ENCODE results near the gene OR5H6. TPM values are rescaled to one million over a fixed set of nuclear protein-coding genes. Genes with fewer than 3 reads are reported as not detected.

Gene OR5H6
- total and polyA plus RNA-seq, 12 donors, result not detected

DNA sequence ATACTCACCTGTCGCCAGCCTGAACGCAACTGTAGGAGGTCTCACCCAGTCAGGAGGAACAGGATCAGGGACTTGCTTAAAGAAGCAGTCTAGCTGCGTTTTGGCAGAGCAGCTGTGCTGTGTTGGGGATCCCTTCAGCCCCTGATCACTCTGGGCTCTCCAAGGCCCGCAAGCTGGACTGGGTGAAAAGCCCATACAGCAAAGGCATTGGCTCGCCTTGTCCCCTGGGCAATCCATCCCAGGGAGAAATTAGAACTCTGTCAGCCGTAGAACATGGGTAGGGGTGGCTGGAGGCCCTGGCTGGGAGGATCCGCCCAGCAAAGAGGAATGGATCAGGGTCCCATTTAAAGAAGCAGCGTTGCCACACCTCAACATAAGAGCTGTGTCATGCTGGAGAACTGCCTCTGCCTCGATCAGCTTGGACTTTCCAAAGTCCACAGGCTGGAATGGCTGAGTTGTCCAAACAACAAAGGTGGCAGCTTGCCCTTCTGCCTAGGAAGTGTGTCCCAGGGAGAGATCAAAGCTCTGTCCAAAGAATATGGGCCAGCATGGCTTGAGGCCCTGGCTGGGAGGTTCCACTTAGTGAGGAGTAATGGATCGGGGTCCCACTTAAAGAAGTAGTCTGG, 27.4 kb downstream of the OR5H6 start:
- no peaks in the 10 kb centered on the region for H3K36me3 ChIP-seq
- H3K4me3 ChIP-seq, result no peak overlapping the region
- ATAC-seq, result no peak
- peaks cover 0 to 11% (median 0%) of the 10 kb centered on the region in 11 donors for H3K9me3 ChIP-seq
- H3K4me1 ChIP-seq, result no peaks in the 10 kb centered on the region
- TF ChIP-seq, protein P1, sequence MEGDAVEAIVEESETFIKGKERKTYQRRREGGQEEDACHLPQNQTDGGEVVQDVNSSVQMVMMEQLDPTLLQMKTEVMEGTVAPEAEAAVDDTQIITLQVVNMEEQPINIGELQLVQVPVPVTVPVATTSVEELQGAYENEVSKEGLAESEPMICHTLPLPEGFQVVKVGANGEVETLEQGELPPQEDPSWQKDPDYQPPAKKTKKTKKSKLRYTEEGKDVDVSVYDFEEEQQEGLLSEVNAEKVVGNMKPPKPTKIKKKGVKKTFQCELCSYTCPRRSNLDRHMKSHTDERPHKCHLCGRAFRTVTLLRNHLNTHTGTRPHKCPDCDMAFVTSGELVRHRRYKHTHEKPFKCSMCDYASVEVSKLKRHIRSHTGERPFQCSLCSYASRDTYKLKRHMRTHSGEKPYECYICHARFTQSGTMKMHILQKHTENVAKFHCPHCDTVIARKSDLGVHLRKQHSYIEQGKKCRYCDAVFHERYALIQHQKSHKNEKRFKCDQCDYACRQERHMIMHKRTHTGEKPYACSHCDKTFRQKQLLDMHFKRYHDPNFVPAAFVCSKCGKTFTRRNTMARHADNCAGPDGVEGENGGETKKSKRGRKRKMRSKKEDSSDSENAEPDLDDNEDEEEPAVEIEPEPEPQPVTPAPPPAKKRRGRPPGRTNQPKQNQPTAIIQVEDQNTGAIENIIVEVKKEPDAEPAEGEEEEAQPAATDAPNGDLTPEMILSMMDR (IDR thresholded peaks at IDR 0.05), result no peak
- no peak for DNase-seq
- no peak overlapping the region for H3K27ac ChIP-seq
- WGBS, 2 donors, result 77 to 83% methylated on average over 10 of the region's 10 CpGs
- intact Hi-C loops (cut with DNase I), result no loop called here
- H3K27me3 ChIP-seq, result no peaks in the 10 kb centered on the region

Other genes starting within 250 kb of the OR5H6 start
- not detected for gene GABRR3, start 228.9 kb upstream of the OR5H6 start, total RNA-seq
- gene GABRR3, start 228.9 kb upstream of the OR5H6 start, polyA plus RNA-seq, result not detected
- gene OR5AC2, start 177.1 kb upstream of the OR5H6 start, total RNA-seq, result not detected
- not detected for gene OR5AC2, start 177.1 kb upstream of the OR5H6 start, polyA plus RNA-seq
- not detected for gene OR5H1, start 133.5 kb upstream of the OR5H6 start, total RNA-seq
- gene OR5H1, start 133.5 kb upstream of the OR5H6 start, polyA plus RNA-seq, result not detected
- gene OR5H14, start 116.8 kb upstream of the OR5H6 start, total RNA-seq, result not detected
- gene OR5H14, start 116.8 kb upstream of the OR5H6 start, polyA plus RNA-seq, result not detected
- not detected for gene OR5H15, start 97.5 kb upstream of the OR5H6 start, total RNA-seq
- gene OR5H15, start 97.5 kb upstream of the OR5H6 start, polyA plus RNA-seq, result not detected
- gene OR5H2, start 18.3 kb downstream of the OR5H6 start, total RNA-seq, result not detected
- gene OR5H2, start 18.3 kb downstream of the OR5H6 start, polyA plus RNA-seq, result not detected
- not detected for gene OR5K4, start 89.6 kb downstream of the OR5H6 start, total RNA-seq
- not detected for gene OR5K4, start 89.6 kb downstream of the OR5H6 start, polyA plus RNA-seq
- not detected for gene OR5K3, start 126.4 kb downstream of the OR5H6 start, total RNA-seq
- not detected for gene OR5K3, start 126.4 kb downstream of the OR5H6 start, polyA plus RNA-seq
- gene OR5K1, start 199.0 kb downstream of the OR5H6 start, total RNA-seq, result not detected
- gene OR5K1, start 199.0 kb downstream of the OR5H6 start, polyA plus RNA-seq, result not detected
- gene OR5K2, start 233.4 kb downstream of the OR5H6 start, total RNA-seq, result not detected
- gene OR5K2, start 233.4 kb downstream of the OR5H6 start, polyA plus RNA-seq, result not detected